Pons (tissue), 1 donor: ENCODE results near the gene TOB2.
"Not testable (repeated sequence)": the region's sequence is repeated elsewhere in the genome, so short reads cannot be mapped to it uniquely, and the experiment has no call there.

Experiments used
- DNase-seq: peaks from one replicate; pipeline ENCODE4 v3.0.0-alpha.2; 2016; ENCODE audit warnings: low spot score

The TOB2 gene

GRCh38 chr22:41468381-41469217, 22.0 kb upstream of the TOB2 start, which contains the start of the genes ACO2 and PHF5A:
ACO2 (plus strand) TSS chr22:41469117; CDS start chr22:41469147, 30 bp downstream.
PHF5A (minus strand) TSS chr22:41468692; CDS start chr22:41468653, 39 bp downstream.
- DNase-seq = peak; percentile 99

GRCh38 chr22:41461901-41462300, 15.3 kb upstream of the TOB2 start:
- no peak for DNase-seq

DNA sequence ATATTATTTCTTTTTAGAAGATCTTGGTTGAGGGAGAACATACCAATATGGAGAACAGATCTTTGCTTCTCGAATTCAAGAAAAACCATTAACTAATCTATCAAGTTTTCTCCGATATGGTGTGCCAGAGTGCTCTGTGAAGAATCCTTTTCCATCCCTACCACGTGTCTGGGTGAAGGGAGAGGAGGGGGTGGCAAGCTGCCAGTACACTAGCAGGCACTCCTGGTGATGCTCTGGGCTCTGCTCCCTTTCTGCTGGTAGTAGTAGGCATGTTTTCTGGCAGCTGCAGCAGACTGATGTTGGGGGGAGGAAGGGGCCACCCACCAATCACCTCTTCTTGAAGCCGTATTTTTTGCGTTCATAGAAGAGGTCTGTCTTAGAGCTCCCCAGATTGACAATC, 13.5 kb upstream of the TOB2 start:
- peak; percentile 72 for DNase-seq

- no peak for DNase-seq
These were observed 12.8 kb upstream of the TOB2 start for GRCh38 chr22:41459431-41459830.

DNA sequence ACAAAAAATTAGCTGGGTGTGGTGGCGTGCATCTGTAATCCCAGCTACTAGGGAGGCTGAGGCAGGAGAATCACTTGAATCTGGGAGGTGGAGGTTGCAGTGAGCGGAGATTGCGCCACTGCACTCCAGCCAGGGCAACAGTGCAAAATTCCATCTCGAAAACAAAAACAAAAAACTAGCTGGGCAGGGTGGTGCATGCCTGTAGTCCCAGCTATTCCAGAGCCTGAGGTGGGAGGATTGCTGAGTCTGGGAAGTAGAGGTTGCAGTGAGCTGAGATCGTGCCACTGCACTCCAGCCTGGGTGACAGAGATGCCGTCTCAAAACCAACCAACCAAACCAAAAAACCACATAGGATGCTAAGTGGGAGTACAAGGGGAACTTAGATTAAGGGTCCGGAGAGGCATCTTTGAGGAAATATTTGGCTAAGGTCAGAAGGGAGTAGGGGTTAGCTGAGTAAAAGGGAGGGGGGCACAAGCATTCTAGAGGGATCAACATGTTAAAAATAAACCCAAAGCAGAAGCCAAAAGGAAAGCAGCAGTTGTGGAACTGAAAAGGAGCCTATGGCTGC, 11.6 kb upstream of the TOB2 start:
- DNase-seq = no peak

GRCh38 chr22:41448189-41448808, 1.7 kb upstream of the TOB2 start:
- DNase-seq = peak; percentile 100

GRCh38 chr22:41447435-41448188, 1.0 kb upstream of the TOB2 start:
- peak; percentile 68 for DNase-seq

DNA sequence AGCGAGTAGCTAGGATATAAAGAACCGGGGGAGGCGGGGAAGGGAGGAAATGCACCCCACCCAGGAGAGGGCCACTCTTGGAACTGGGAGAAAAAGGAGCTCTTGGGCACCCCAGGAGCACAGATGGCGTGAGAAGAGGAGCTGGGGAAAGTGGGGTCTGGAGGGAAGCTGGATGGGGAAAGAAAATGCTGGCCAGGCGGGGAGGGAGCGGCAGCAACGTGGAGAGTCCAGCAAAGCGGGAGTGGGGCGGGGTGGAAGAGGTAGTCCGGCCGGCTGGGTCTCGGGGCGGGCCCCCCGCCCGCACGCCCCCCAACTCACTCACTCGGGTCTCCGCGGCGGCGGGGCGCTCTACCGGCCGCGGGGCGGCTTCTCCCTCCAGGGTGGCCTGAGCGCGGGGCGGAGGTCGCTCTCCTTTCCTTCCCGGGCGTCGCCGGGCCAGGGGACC, 522 bp downstream of the TOB2 start:
- no peak for DNase-seq

DNA sequence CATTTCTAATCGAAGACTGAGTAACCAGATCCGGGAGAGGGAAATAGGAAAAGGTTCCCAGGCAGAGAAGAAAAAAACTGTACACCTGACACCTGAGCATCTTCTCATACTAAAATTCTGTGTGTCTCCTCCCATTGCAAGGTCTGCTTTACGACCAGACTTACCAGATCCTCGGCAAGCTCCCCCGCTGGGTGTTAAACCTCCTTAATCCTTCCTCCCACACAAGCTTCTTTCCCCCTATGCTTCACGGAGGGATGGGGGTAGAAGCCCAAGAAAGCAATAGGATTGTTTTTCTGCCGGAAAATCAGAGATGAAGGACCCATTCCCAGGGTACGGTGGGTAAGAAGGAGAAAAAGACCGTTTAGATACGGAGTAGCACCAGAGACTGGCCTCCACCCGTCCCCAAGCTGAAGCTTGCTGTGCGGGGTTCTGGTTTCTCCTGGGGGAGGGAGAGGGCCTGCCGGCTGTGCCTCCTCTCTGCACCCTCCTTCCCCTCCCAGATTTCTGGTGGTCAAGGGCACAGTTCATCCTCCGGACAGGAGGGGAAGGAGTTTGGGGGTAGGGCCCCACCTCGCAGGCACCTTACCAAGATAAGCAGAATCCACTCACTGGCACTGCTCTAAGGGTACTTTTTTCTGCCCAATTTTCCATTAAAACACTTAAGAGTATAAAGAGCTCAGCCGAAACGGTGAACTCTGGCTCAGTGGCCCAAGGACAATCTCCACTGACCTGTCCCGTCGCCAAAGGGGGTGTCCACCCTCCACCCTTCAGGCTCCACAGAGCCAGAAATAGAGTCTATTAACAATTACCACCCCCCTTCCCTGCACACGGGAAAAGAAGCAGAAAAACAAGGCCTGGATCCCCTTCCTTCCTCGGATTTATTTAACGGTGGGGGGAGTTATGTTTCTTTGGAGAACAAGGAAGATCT, 1.2 kb downstream of the TOB2 start:
- DNase-seq = no peak

GRCh38 chr22:41444360-41445128, 2.1 kb downstream of the TOB2 start:
- DNase-seq = peak; percentile 94

GRCh38 chr22:41442240-41442792, 4.3 kb downstream of the TOB2 start:
- peak; percentile 69 for DNase-seq

DNA sequence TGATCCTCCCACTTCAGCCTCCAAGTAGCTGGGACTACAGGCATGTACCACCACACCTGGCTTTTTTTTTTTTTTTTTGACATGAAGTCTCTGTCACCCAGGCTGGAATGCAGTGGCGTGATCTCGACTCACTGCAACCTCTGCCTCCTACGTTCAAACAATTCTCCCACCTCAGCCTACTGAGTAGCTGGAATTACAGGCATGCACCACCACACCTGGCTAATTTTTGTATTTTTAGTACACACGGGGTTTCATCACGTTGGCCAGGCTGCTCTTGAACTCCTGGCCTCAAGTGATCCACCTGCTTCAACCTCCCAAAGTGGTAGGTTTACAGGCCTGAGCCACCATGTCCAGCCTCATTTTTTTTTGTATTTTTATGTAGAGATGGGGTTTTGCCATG, 6.1 kb downstream of the TOB2 start:
- not testable (repeated sequence) for DNase-seq

- DNase-seq = no peak
These were observed 9.4 kb downstream of the TOB2 start for GRCh38 chr22:41437198-41437597.

- DNase-seq = no peak
These were observed 10.1 kb downstream of the TOB2 start for GRCh38 chr22:41436322-41437113.

DNA sequence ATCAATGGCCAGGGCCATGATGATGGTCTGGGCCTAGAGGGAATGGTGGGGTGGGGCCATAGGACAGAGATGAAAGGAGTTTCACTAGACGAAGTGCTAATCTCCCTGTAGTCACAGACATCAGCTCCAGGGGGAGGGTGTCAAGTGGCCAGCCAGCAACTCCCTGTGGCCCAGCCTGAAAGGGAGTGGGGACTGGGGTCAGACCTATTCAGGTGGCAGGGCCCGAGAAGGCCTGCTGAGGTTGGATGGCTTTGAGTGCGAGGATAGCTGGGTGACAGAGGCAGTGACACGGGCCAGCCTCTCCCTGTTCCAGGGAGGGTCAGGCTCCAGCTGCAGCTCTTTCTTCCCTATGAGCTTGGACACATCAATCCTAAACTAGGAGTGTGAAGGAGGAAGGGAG, 11.0 kb downstream of the TOB2 start:
- DNase-seq = no peak

DNA sequence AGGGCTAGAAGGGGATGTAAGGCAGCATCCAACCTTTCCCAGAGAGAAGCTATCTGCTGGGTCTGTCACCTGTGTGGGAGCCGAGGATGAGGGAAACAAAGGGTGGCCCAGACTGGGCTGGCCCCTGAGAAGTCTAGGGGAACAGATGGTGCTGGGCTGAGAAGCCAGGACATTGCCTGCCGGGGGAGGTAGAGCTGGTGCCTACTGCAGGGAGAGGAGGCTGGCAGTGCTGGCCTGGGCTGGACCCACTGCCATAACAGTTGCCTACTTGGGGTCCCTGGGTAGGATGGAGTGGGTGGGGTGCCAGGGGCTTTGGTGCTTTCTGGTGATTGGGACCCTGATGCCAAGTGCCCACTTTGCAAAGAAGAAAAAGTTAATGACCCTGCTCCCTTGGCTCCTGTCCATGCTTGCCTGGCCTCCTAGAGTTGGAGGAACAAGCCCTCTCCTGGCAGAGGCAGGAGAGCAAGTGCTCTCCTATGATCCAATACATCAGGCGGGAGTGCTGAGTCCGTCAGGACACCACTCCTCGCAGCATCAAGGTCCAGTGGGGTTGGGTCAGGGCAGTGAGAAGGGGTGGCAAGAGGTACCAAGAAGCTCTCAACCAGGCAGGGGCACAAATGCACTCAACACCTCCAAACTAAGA, 12.1 kb downstream of the TOB2 start:
- not testable (repeated sequence) for DNase-seq

DNA sequence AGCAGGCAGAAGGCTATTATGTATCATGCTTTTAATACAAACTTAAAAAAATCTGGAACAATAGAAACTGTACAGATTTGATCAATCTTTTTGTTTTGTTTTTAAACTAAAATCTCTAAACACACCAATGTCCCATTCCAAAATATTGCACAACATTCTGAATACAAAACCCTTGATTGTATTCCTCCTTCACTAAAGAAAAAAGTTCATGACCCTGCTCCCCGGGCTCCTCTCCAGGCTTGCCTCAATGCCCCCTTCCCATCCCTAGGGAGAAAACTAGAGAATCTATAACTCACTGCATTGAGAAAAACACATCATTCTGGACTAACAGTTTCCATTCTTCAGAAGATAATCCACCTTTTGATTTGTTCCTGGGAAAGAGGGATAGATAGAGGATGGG, 13.1 kb downstream of the TOB2 start:
- not testable (repeated sequence) for DNase-seq

GRCh38 chr22:41431656-41432055, 14.9 kb downstream of the TOB2 start:
- no peak for DNase-seq

GRCh38 chr22:41429951-41430332, 16.7 kb downstream of the TOB2 start:
- DNase-seq = no peak
